Heart left ventricle (tissue), 13 donors: Measurements from ENCODE around the gene C1S.

Source experiments
- POLR2A ChIP-seq, 2 donors: fragments of 450-650 bp; IDR thresholded peaks; one replicate each; pipeline ENCODE4 v1.6.1; 2017; ENCODE audit warnings: antibody characterized with exemption in 2 of 2, mild to moderate bottlenecking in 2 of 2, moderate library complexity in 2 of 2
- TF ChIP-seq, protein P1 (sequence below), 12 donors: fragments of 200-600 bp; sonication (generic) in 4 of 12; IDR thresholded peaks; one replicate each; pipeline versions ENCODE4 v1.5.0 to v1.8.0; 2018 to 2022; ENCODE audit warnings: antibody characterized with exemption in 12 of 12, mild to moderate bottlenecking in 5 of 12
- donor health status: ischemic (EF 13 %, LVEDD 7.1; RV severe dilation, severe dysfunction).
- donor health status: DM: no; HTN: yes; CAD: no.
- donor health status: DM: no; HTN: no; CAD: no.
- donor health status: ischemic (EF 25% LVEDD 6.9; RV normal size, moderate dysfunction).
- donor health status: ischemic (EF 25% LVEDD 5.7; RV mildly dilated, moderate dysfunction).
- donor health status: ischemic (EF 35%, LVEDD 5.7; RV mildly dilated, moderate dysfunction).
- donor health status: nonischemic (EF 11% LVEDD 7.7; RV severe dilation, severe dysfunction).
- donor health status: DM: yes; HTN: yes; CAD: no.
- donor health status: PGD.
- donor health status: ischemic (EF 29% LVEDD 5.4; RV normal size, mild dysfunction).
- donor health status: nonischemic (EF 23%, LVEDD 6.1; RV moderate dilation, normal function).

DNA sequence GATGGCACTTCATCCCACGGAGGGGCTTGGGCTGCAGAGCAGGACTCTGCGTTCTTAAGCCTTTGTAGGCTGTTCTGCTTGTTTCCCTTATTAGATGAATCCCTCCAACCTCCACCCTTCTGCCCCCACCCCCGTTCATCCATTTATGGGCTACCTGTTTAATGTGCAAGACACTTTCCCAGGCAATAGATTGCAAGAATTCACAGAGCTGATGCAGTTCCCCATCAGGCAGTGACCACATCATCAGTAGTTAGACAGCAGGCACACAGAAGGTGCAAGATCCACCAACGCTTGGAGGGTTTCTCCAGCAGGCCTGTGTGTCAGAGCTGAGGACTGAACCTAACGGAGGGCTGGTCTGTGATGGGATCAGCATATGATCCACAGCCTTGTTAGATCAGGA is 33.0 kb downstream of the C1S start:
- TF ChIP-seq, protein P1, sequence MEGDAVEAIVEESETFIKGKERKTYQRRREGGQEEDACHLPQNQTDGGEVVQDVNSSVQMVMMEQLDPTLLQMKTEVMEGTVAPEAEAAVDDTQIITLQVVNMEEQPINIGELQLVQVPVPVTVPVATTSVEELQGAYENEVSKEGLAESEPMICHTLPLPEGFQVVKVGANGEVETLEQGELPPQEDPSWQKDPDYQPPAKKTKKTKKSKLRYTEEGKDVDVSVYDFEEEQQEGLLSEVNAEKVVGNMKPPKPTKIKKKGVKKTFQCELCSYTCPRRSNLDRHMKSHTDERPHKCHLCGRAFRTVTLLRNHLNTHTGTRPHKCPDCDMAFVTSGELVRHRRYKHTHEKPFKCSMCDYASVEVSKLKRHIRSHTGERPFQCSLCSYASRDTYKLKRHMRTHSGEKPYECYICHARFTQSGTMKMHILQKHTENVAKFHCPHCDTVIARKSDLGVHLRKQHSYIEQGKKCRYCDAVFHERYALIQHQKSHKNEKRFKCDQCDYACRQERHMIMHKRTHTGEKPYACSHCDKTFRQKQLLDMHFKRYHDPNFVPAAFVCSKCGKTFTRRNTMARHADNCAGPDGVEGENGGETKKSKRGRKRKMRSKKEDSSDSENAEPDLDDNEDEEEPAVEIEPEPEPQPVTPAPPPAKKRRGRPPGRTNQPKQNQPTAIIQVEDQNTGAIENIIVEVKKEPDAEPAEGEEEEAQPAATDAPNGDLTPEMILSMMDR (IDR thresholded peaks at IDR 0.05) = no peak
- TF ChIP-seq POLR2A (IDR thresholded peaks at IDR 0.05) = no peak
